HG02981 (cell line): Measurements from ENCODE around the gene IL15.
"Not testable (repeated sequence)": the region's sequence is repeated elsewhere in the genome, so short reads cannot be mapped to it uniquely, and the experiment has no call there.

Experiments used
- ATAC-seq: cut with Tn5 transposase; IDR thresholded peaks from one replicate; pipeline ENCODE4 v1.9.1; 2021; ENCODE audit warnings: mild to moderate bottlenecking, moderate library complexity; ENCODE audit not compliant: unreplicated experiment

Gene IL15, protein sequence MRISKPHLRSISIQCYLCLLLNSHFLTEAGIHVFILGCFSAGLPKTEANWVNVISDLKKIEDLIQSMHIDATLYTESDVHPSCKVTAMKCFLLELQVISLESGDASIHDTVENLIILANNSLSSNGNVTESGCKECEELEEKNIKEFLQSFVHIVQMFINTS

DNA sequence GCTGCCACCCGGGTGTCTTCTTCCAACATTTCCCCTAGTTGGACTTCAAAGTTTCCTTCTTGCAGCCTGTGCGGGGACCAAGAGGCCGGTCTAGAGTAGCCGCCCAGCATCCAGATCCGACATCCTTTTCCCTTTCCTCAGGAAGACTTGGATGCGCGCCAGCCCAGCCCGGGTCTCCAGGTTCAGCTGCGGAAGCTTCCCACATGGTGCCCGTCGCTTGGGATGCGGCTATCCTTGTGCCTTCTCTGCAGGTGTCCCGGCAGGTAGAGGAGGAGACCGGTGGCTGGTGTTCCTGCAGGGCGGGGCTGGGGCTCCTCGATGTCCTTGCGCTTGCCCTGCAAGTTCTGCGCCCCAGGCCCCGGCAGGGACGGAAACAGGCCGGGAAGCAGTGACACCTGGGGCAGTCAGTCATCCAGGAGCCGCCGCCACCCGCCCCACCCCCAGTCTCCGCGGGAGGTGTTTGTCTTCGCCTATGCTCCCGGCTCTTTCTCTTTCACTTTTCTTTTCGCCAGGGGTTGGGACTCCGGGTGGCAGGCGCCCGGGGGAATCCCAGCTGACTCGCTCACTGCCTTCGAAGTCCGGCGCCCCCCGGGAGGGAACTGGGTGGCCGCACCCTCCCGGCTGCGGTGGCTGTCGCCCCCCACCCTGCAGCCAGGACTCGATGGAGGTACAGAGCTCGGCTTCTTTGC, at the start of gene IL15:
IL15 (plus strand) TSS at position 502 of the 689 bp plus-strand sequence. CDS start 82,882 bp downstream, outside the sequence.
- ATAC-seq, result peak; percentile 63

DNA sequence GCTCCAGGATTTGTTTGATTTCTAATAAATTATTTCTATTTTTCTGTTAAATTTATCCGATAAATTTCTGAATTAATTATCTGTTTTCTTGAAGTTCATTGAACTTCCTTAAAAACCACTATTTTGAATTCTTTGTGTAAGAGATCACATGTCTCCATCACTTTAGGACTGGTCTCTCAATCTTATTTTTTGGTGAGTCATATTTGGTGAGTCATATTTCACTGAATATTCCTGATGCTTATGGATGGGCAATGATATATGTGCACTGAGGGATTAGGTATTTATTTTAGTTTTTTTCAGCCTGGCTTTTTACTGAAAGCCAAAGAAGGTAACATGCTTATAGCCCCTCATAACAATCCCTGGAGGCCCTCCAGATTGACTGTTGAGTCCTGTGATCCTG, 48.5 kb upstream of the IL15 start:
- no peak for ATAC-seq

GRCh38 chr4:141595531-141595930, 40.9 kb upstream of the IL15 start:
- ATAC-seq, result no peak

GRCh38 chr4:141599853-141600252, 36.5 kb upstream of the IL15 start:
- ATAC-seq, result no peak

GRCh38 chr4:141604683-141605082, 31.7 kb upstream of the IL15 start:
- not testable (repeated sequence) for ATAC-seq

GRCh38 chr4:141605425-141605856, 30.9 kb upstream of the IL15 start:
- no peak for ATAC-seq

- ATAC-seq, result no peak
Observed at GRCh38 chr4:141609243-141609642, 27.1 kb upstream of the IL15 start.

DNA sequence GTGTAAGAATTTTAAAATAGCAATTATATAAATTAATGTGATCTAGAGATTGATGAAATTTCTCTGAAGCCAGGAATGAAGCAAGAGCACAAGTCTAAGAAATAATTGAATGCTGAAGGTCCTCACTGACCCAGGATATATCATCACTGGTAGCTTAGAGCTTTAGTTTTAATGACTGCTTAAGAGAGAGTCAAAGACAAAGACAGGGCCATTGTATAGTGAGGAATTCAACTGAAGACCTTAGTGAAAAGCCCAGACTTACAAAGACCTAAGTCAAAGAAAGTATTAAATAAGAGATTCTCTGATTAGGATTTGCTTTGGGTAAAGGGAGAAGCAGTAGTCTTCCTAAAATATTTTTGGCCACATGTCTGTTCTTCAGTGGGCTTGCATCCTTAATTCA, 26.0 kb upstream of the IL15 start:
- ATAC-seq, result no peak

- ATAC-seq, result no peak
Observed at GRCh38 chr4:141614878-141615586, 21.4 kb upstream of the IL15 start.

- not testable (repeated sequence) for ATAC-seq
Observed at GRCh38 chr4:141615587-141615918, 20.8 kb upstream of the IL15 start.

GRCh38 chr4:141620715-141621114, 15.7 kb upstream of the IL15 start:
- ATAC-seq, result no peak

DNA sequence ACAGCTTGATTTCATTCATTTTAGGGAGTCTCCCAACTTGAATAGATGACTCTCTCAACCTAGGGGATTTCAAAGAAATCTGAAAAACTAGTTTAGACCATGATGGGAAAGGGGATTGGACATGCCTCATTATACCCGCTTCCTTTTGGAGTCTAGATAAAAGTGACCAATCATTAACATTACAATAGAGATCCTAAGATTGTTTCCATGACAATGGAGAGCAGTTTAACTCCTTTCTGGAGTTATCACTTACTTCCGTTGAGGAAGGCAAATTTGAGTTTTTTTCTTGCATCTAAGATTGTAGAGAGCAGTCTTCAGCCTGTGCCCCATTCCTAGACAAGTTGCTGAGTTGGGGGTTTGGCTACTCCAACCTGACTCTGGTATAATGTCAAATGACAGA, 11.4 kb upstream of the IL15 start:
- ATAC-seq, result no peak

- ATAC-seq, result no peak
Observed at GRCh38 chr4:141630854-141631253, 5.5 kb upstream of the IL15 start.

GRCh38 chr4:141635736-141636081, 674 bp upstream of the IL15 start:
- peak; percentile 40 for ATAC-seq

GRCh38 chr4:141636771-141637460, 533 bp downstream of the IL15 start:
- ATAC-seq, result peak; percentile 42

DNA sequence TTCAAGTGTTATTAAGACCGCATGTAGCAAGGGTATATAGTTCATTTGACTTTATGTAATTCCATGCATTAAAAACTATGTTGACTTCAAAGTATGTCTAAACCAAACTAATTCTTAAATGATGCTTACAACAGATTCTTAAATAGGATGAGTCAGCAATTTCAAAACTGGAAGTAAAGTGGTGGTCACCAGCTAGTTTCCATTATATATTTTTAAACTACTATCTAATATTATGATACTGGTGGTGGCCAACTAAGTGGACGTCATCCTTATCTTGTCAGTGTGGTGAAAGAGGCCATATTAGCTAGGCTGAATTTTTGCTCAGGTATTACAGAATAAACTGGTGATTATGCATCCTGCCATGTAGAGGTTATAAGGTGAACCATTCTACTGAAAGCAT, 1.2 kb downstream of the IL15 start:
- ATAC-seq, result peak; percentile 26

GRCh38 chr4:141638230-141638629, 1.8 kb downstream of the IL15 start:
- ATAC-seq, result no peak

- no peak for ATAC-seq
Observed at GRCh38 chr4:141640696-141641095, 4.3 kb downstream of the IL15 start.

GRCh38 chr4:141642063-141642462, 5.7 kb downstream of the IL15 start:
- no peak for ATAC-seq

DNA sequence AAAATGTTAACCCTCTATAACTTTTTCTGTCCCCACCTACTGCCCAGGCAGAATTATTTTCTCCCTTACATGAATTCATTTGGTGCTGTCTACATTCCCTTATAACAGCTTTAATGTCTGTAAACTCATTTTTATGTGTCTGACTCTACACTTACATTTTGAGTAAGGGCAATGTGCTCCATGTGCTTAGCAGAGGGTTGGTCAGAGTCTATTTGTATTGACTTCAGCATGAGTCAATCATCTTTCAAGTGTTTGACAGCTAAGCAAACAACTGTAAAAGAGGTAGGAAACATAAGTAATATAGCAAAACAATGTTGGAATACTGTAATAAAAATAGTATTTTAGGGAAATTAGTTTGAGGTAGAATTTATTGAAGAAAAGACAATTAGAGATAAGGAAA, 6.3 kb downstream of the IL15 start:
- ATAC-seq, result no peak

DNA sequence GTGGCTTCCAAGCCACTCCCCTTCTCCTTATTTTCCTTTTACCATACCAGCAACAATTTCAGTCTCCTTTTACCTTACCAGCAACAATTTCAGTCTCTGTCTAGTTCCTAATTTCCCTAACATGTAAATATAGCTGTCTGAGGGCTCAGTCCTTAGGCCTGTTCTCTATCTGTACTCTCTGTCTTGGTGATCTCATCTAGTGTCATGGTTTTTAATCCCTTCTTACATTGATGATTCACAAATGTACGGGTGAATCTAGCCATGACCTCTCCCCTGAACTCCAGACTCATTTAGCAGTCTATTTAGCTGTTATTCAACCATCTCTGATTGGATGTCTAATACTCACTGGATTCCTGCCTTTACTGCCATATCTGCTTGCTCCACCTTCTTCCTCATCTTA, 7.2 kb downstream of the IL15 start:
- ATAC-seq, result peak; percentile 78
